Measurements from ENCODE around the gene CNPY4.
A peak's percentile ranks its signal among the peaks of the same experiment; 100 is the strongest.

The CNPY4 gene

DNA sequence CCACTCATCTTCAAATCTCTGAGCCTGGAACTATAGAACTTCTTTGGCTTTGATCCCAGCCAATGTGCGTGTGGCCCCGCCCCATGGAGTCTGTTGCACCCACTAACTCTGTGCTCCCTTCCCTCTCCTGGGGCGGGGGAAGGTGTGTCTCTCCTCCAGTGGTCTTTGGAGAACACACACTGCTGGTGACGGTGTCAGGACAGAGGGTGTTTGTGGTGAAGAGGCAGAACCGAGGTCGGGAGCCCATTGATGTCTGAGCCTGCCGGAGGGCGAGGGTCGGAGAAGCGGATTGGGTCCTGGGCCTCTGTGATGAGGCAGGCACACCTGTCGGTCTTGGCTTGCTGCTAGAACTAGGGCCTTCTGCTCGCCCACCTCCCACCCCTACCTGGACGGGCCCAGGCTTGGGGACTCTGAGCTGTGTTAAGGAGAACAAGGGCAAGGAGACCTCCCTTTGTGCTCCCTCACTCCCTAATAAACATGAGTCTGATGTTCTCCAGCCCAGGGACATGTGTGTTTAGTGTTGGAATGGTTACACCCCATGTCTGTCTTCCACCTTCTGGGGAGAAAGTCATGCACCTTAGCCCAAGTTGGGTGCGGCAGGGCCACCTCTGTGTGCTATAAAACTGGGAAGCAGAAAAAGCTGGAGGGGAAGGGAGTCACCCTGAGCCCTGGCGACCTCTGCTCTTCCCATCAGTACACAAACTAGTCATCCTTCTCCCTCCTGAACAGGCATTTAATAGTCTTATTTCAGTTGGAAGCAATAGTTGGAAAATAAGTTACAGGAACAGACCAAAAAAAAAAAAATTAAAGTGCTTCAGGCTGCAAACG is 34.5 kb downstream of the CNPY4 start:
- TF ChIP-seq, protein P1, sequence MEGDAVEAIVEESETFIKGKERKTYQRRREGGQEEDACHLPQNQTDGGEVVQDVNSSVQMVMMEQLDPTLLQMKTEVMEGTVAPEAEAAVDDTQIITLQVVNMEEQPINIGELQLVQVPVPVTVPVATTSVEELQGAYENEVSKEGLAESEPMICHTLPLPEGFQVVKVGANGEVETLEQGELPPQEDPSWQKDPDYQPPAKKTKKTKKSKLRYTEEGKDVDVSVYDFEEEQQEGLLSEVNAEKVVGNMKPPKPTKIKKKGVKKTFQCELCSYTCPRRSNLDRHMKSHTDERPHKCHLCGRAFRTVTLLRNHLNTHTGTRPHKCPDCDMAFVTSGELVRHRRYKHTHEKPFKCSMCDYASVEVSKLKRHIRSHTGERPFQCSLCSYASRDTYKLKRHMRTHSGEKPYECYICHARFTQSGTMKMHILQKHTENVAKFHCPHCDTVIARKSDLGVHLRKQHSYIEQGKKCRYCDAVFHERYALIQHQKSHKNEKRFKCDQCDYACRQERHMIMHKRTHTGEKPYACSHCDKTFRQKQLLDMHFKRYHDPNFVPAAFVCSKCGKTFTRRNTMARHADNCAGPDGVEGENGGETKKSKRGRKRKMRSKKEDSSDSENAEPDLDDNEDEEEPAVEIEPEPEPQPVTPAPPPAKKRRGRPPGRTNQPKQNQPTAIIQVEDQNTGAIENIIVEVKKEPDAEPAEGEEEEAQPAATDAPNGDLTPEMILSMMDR (IDR thresholded peaks at IDR 0.05; ENCODE audit: low read depth, low read length, missing control alignments): no peak
- H3K4me3 ChIP-seq (replicated peaks; ENCODE audit: low read depth, low read length): no peak overlapping the region
- DNase-seq (ENCODE audit: extremely low read depth, low read depth): no peak

DNA sequence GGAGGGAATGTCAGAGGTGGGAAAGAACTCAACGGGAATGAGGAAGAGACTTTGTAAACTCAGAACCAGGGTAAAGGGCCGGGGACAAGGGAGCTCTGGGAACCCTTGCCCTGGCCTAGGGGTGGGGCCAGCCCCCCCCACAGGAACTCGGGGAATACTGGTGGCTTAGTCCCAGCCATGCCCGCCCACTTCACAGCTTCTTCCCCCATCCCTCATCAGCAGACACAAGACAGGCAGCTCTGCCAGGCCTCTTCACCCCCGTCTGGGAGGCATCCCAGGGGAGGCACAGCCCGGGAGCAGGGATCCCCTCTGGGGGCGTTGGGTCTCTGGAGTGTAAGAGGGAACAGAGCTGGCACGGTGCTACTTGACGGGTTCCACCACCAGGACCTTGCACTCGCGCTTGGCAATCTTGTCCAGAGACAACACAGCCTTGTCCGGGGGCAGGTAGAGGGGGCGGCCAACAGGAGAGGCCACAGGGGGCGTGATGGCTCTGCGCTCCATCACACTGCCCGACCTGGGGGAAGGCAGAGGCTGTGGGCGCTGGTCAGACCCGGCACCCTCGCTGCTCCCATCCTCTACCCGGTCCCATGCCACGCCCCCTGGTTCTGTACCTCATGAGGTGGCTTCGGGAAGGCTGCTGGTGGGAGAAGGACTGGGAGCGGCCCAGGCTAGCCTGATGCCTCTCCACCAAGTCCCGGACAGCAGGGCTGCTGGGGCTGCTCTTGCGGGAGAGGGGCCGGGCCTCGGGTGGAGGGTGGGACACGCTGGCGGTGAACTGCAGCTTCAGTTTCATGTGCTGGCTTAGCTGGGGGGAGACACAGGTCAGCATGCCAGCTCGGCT is 35.4 kb downstream of the CNPY4 start:
- DNase-seq (ENCODE audit: extremely low read depth, low read depth): no peak
- TF ChIP-seq, protein P1 (IDR thresholded peaks at IDR 0.05; ENCODE audit: low read depth, low read length, missing control alignments): no peak
- no peak overlapping the region for H3K4me3 ChIP-seq (replicated peaks; ENCODE audit: low read depth, low read length)

DNA sequence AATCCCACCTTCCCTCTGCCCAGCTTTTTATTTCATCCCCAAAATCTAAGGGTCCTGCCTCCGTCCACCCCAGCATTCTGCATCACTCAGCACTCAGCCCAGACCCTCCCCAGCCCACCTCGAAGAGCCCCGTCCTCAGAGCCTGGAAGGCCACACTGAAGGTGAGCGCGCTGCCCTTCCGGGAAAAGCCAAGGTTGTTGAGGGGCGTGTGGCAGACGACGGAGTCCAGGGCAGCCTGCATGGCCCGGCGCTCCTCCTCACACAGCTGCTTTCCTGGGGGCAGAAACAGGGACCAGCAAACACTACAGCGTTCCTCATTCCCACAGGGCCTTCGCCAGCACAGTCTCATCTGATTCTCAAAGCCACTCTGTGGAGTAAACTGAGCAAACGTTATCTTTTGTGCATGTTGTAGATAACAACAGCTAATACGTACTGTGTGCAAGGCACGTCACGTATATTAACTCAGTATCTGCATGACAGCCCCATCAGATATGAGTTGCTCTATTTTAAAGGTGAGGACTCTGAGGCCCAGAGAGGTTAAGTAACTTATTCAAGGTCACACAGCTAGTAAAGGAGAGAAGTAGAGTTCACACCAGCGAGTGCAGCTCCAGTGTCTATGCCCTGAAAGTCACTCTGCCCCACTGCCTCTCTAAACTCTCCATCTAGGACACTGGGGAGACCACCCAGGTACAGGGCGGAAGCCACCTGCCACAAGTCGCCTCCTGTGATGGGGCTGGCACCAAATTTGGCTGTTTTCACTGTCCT is 36.3 kb downstream of the CNPY4 start:
- no peak for DNase-seq (ENCODE audit: extremely low read depth, low read depth)
- no peak overlapping the region for H3K4me3 ChIP-seq (replicated peaks; ENCODE audit: low read depth, low read length)
- TF ChIP-seq, protein P1 (IDR thresholded peaks at IDR 0.05; ENCODE audit: low read depth, low read length, missing control alignments): no peak

DNA sequence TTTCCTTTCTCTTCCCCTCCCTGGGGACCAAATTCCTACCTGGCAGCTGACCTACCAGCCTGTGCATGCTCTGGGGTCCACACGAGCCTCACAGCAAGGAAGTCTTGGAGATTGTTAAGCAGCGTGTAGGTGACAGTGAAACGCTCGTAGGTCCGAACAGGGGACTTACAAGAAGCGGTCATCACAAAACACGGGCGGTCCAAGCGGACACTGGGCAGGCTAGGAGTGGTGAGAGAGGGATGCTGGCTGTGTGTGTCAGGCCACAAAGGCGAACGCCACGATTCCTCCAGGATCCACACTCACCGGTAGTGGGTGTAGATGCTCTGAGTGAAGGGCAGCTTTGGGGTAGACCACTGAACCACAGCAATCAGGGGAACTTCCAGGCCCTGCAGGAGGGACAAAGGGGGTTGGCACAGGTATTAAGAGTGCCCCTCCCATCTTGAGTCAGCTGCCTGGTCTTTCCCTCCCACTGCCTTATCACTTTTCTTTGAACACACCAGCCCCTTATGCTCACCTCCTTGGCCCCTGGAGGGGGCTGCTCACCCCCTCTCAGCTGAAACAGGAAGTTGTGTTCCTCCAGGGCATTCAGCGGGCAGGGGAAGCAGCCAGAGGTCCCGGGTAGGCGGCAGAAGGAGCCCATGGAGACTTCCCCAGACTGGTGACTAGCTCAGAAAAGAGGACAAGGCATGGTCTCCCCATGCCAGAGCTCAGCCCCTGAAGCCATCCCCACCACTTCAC is 37.1 kb downstream of the CNPY4 start:
- peak overlapping the region; percentile 76 for H3K4me3 ChIP-seq (replicated peaks; ENCODE audit: low read depth, low read length)
- TF ChIP-seq, protein P1 (IDR thresholded peaks at IDR 0.05; ENCODE audit: low read depth, low read length, missing control alignments): no peak
- DNase-seq (ENCODE audit: extremely low read depth, low read depth): no peak

DNA sequence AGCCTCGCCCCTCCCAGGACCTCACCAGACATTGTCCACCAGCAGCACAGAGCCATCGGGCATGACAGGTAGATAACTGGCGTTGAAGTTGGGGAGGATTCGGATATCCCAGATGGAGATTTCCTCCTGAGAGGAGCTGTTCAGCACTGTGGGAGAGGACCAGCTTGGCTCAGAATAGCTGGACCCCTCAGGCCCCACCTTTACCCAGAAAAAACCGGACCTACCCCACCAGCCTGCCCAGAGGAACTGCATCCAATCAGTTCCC is 37.6 kb downstream of the CNPY4 start:
- TF ChIP-seq, protein P1 (IDR thresholded peaks at IDR 0.05; ENCODE audit: low read depth, low read length, missing control alignments): no peak
- DNase-seq (ENCODE audit: extremely low read depth, low read depth): no peak
- peak overlapping the region; percentile 76 for H3K4me3 ChIP-seq (replicated peaks; ENCODE audit: low read depth, low read length)
